Lower leg skin (tissue), 4 donors: ENCODE results near the gene SERPINA4. TPM values are rescaled to one million over a fixed set of nuclear protein-coding genes. Genes with fewer than 3 reads are reported as not detected.

ENCODE experiments used
- DNase-seq, 2 donors: peaks; one replicate each; pipeline ENCODE4 v3.0.0-alpha.2; 2019; ENCODE audit warnings: low spot score in 2 of 2
- H3K4me3 ChIP-seq: fragments of 200-600 bp; sonication (generic); 2 replicates; pipeline ENCODE4 v1.5.1; 2017; ENCODE audit warnings: mild to moderate bottlenecking, low read depth; ENCODE audit not compliant: poor library complexity, severe bottlenecking
- CTCF ChIP-seq, 3 donors: fragments of 450-650 bp; IDR thresholded peaks; one replicate each; pipeline ENCODE4 v1.5.1; 2016; ENCODE audit warnings: antibody characterized with exemption in 3 of 3, mild to moderate bottlenecking in 3 of 3, moderate library complexity in 2 of 3
- POLR2A ChIP-seq, 2 donors: fragments of 450-650 bp; IDR thresholded peaks; one replicate each; pipeline ENCODE4 v1.6.1; 2016 to 2017; ENCODE audit warnings: antibody characterized with exemption in 2 of 2, mild to moderate bottlenecking in 1 of 2, moderate library complexity in 1 of 2
- WGBS, 2 donors: methylation state at CpG; one replicate each; pipeline ENCODE4 v1.1.5; 2018; 5-methylcytosine and 5-hydroxymethylcytosine counted together
- intact Hi-C: fragments of 100-400 bp; cut with DNase I; formaldehyde crosslinking; loops from one replicate; pipeline ENCODE4 v1.15.0; 2023; ENCODE audit warnings: low total_unique reads
- total RNA-seq, 4 donors: library from RNA; depleted of rRNA; stranded (reverse); fragments of >200 nt; gene quantifications; one replicate each; pipeline ENCODE4 v1.1.0, GENCODE V29; 2016

The SERPINA4 gene
- total RNA-seq, 4 donors from 2014 or later: not detected

GRCh38 chr14:94531187-94531586 is 30.1 kb upstream of the SERPINA4 start:
- intact Hi-C loops: no loop called here
- no peak for TF ChIP-seq POLR2A (IDR thresholded peaks at IDR 0.05)
- TF ChIP-seq CTCF (IDR thresholded peaks at IDR 0.05): no peak
- DNase-seq: no peak
- H3K4me3 ChIP-seq: no peak overlapping the region

DNA sequence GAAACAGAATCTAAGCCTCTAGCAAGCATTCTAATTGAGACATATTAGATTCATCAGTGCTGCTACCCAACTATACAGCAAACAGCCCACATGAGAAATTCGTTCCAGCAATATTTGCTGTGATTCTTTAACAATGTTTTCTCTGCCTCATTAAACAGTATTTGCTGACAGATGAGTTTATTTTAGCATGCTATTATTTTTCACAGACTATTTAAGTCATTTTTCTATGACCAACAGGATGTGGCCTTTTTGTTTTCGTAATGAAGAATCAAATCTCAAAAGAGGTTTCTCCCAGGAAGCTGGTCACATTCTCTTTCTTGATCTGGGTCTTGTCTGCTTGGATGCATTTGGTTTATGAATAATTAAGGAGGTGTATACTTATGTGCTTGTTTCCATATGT is 28.8 kb upstream of the SERPINA4 start:
- TF ChIP-seq CTCF (IDR thresholded peaks at IDR 0.05) (no peak), POLR2A (IDR thresholded peaks at IDR 0.05) (no peak)
- no peak for DNase-seq
- H3K4me3 ChIP-seq: no peak overlapping the region
- intact Hi-C loops: no loop called here
- WGBS, 2 donors: 45 to 47% methylated on average over 2 of the region's 2 CpGs

- intact Hi-C loops: no loop called here
- DNase-seq: no peak
- 65 to 82% methylated on average over 3 of the region's 3 CpGs for WGBS, 2 donors
- TF ChIP-seq CTCF (IDR thresholded peaks at IDR 0.05): no peak
- no peak for TF ChIP-seq POLR2A (IDR thresholded peaks at IDR 0.05)
- no peak overlapping the region for H3K4me3 ChIP-seq
These were observed 25.7 kb upstream of the SERPINA4 start for GRCh38 chr14:94535506-94535905.

DNA sequence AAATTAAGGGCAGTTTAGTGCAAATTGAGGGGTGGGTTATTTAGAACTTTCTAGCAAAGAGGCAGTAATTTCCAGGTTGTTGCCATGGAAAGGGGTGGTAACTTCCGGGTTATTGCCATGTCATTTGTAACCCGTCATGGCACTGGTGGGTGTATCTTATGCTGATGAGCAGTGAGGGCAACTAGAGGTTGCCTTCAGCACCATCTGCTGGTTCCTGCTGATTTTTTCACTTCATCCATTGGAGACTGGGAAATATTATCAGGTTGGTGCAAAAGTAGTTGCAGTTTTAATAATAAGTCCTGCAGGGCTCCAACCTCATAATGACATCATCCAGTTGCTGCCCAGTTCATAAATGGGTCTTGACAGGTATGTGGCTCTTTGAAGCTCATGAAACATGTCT is 24.4 kb upstream of the SERPINA4 start:
- H3K4me3 ChIP-seq: no peak overlapping the region
- 45% methylated on average over 2 of the region's 2 CpGs for WGBS, 2 donors
- TF ChIP-seq POLR2A (IDR thresholded peaks at IDR 0.05) (no peak), CTCF (IDR thresholded peaks at IDR 0.05) (no peak)
- DNase-seq: peak; percentile 6 to 28
- intact Hi-C loops: no loop called here

DNA sequence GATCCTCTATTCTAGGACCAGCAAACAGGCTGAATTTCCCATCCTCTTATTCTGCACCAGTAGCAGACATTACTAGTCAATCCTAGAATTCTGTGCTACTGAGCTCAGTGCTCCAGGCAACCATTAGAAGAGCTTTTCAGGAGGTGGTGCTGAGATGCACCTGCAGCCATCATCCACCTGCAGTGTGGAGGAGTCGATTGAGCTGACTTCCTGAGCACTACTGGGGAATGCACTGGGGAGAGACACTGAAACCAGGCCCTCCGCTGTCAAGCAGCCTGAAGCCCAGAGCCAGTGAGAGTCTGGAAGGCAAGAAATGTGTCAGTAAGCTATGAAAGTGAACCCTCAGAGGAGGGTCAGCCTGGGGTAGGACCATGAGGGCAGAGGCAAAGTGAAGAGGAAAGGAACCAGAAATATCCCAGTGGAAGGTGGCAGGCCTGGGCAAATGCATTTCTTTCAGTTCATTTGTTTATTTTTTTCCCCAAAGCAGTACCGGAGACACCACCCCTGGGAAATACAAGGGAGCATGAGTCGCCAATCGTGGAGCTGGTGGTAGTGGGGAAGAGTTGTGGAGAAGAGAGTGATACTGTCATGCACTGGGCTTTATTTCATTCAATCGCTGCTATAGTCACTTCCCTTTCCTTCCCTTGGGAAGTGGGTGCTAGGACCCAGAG is 23.0 kb upstream of the SERPINA4 start:
- no peak overlapping the region for H3K4me3 ChIP-seq
- peak; percentile 11 to 72 for DNase-seq
- intact Hi-C loops: no loop called here
- no peak for TF ChIP-seq CTCF (IDR thresholded peaks at IDR 0.05)
- no peak for TF ChIP-seq POLR2A (IDR thresholded peaks at IDR 0.05)
- WGBS, 2 donors: 82 to 85% methylated on average over 6 of the region's 6 CpGs

- TF ChIP-seq POLR2A (IDR thresholded peaks at IDR 0.05): no peak
- no peak for TF ChIP-seq CTCF (IDR thresholded peaks at IDR 0.05)
- peak; percentile 9 to 58 for DNase-seq
- H3K4me3 ChIP-seq: no peak overlapping the region
- 80 to 81% methylated on average over 7 of the region's 7 CpGs for WGBS, 2 donors
- intact Hi-C loops: no loop called here
These were observed 22.1 kb upstream of the SERPINA4 start for GRCh38 chr14:94539181-94539580.
